ENCODE data around the gene MLLT11.

DNA sequence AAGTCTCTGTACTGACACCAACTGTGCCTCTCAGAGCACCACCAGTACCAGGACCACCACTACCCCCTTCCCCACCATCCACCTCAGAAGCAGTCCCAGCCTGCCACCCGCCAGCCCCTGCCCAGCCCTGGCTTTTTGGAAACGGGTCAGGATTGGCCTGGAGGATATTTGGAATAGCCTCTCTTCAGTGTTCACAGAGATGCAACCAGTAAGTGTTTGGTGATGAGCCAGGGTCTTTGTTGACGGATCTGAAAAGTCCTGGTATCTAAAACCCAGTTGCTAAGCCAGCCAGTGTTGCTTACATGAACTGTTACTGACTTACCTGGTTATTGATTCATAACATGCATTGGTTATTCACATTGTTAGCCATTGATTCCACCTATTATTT is 11.6 kb upstream of the MLLT11 start:
- TF ChIP-seq POLR2A (IDR thresholded peaks at IDR 0.05): no peak
- TF ChIP-seq, protein P1, sequence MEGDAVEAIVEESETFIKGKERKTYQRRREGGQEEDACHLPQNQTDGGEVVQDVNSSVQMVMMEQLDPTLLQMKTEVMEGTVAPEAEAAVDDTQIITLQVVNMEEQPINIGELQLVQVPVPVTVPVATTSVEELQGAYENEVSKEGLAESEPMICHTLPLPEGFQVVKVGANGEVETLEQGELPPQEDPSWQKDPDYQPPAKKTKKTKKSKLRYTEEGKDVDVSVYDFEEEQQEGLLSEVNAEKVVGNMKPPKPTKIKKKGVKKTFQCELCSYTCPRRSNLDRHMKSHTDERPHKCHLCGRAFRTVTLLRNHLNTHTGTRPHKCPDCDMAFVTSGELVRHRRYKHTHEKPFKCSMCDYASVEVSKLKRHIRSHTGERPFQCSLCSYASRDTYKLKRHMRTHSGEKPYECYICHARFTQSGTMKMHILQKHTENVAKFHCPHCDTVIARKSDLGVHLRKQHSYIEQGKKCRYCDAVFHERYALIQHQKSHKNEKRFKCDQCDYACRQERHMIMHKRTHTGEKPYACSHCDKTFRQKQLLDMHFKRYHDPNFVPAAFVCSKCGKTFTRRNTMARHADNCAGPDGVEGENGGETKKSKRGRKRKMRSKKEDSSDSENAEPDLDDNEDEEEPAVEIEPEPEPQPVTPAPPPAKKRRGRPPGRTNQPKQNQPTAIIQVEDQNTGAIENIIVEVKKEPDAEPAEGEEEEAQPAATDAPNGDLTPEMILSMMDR (IDR thresholded peaks at IDR 0.05): peak in 4 of 6 experiments; percentile 45 to 60 (median 54)

Measured in adrenal gland (tissue), 5 donors.